ENCODE measurements around the gene LACRT. TPM values are rescaled to one million over a fixed set of nuclear protein-coding genes. Genes with fewer than 3 reads are reported as not detected.

Gene LACRT
- total and polyA plus RNA-seq, 2 experiments from 2014 or later: not detected

DNA sequence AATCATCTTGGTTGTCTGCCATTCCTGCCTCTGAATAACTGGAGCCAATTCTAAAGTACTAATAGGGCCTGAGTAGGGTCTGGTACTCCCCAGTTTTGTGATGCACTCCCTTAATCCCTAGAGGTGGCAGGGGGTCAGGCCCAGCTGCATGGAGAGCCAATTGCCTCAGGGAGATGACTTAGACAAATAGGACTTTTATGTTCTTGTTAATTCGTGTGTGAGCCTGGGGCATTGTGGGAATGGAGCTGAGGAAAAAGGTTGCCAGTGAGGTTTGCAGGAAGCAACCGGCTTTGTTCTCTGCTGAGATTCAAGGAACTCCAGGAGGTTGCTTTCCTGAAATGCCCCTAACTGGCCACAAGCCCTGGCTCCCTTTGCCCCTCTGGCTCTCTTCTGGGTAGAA lies 20.2 kb upstream of the LACRT start:
- no peak overlapping the region for H2AFZ ChIP-seq
- no peaks in the 10 kb centered on the region for H3K79me2 ChIP-seq
- H3K27ac ChIP-seq: no peak overlapping the region
- peaks cover 3% of the 10 kb centered on the region for H3K4me1 ChIP-seq (ENCODE audit: insufficient read depth)
- no peaks in the 10 kb centered on the region for H3K9me2 ChIP-seq (replicated peaks; ENCODE audit: insufficient read depth)
- no peaks in the 10 kb centered on the region for H3K36me3 ChIP-seq (replicated peaks; ENCODE audit: insufficient read depth, low read depth)
- DNase-seq (ENCODE audit: low spot score): no peak
- no peaks in the 10 kb centered on the region for H3K9me3 ChIP-seq (ENCODE audit: low read depth)
- H4K20me1 ChIP-seq (ENCODE audit: insufficient read depth, poor library complexity, severe bottlenecking): no peaks in the 10 kb centered on the region
- TF ChIP-seq EZH2phosphoT487 (IDR thresholded peaks at IDR 0.05; ENCODE audit: low read depth, severe bottlenecking, unreplicated experiment): no peak
- no peak for TF ChIP-seq CTCF (IDR thresholded peaks at IDR 0.05; ENCODE audit: poor library complexity)
- TF ChIP-seq EZH2 (IDR thresholded peaks at IDR 0.05; ENCODE audit: borderline replicate concordance): no peak
- H3K4me3 ChIP-seq: no peak overlapping the region
- peaks cover 27% of the 10 kb centered on the region for H3K27me3 ChIP-seq
- 20% methylated on average over 2 of the region's 2 CpGs for WGBS (ENCODE audit: low lambda C conversion rate, missing lambda C conversion rate)
- no peak overlapping the region for H3K4me2 ChIP-seq

- H4K20me1 ChIP-seq (ENCODE audit: insufficient read depth, poor library complexity, severe bottlenecking): no peaks in the 10 kb centered on the region
- no peak overlapping the region for H3K4me2 ChIP-seq
- DNase-seq (ENCODE audit: low spot score): no peak
- H3K4me3 ChIP-seq: no peak overlapping the region
- H3K9me3 ChIP-seq (ENCODE audit: low read depth): no peaks in the 10 kb centered on the region
- TF ChIP-seq EZH2phosphoT487 (IDR thresholded peaks at IDR 0.05; ENCODE audit: low read depth, severe bottlenecking, unreplicated experiment): no peak
- no peak for TF ChIP-seq EZH2 (IDR thresholded peaks at IDR 0.05; ENCODE audit: borderline replicate concordance)
- no peak for TF ChIP-seq CTCF (IDR thresholded peaks at IDR 0.05; ENCODE audit: poor library complexity)
- H3K36me3 ChIP-seq (replicated peaks; ENCODE audit: insufficient read depth, low read depth): no peaks in the 10 kb centered on the region
- no peaks in the 10 kb centered on the region for H3K79me2 ChIP-seq
- H2AFZ ChIP-seq: no peak overlapping the region
- no peak overlapping the region for H3K27ac ChIP-seq
- no peaks in the 10 kb centered on the region for H3K4me1 ChIP-seq (ENCODE audit: insufficient read depth)
- WGBS (ENCODE audit: low lambda C conversion rate, missing lambda C conversion rate): 88% methylated on average over 9 of the region's 9 CpGs
- H3K27me3 ChIP-seq: peaks cover 32% of the 10 kb centered on the region
- no peaks in the 10 kb centered on the region for H3K9me2 ChIP-seq (replicated peaks; ENCODE audit: insufficient read depth)
Measured at GRCh38 chr12:54653025-54653424, 18.3 kb upstream of the LACRT start.

DNA sequence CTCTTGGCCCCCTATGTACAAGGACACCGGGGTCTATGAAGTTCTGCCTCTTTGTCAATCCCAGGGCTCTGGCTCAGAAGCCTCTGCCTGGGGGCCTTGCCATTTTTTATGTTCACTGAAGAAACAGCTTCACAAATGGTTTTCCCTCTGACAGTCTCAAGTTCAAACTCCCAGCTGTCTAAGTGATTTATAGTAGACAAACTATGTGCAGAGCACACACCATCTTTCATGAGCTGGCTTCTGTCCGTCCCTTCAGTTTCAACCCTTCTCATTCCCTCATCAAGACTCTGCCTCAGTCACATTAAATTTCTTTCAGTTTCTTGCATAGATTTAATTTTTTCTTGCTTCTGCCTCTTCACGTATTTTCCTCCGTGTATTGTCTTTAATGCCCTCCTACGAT lies 16.2 kb upstream of the LACRT start:
- Histone ChIP-seq H3K4me3 (no peak overlapping the region), H3K27me3 (peaks cover 51% of the 10 kb centered on the region), H3K4me2 (no peak overlapping the region), H3K27ac (no peak overlapping the region), H3K9me3 (ENCODE audit: low read depth) (no peaks in the 10 kb centered on the region), H4K20me1 (ENCODE audit: insufficient read depth, poor library complexity, severe bottlenecking) (no peaks in the 10 kb centered on the region), H3K79me2 (no peaks in the 10 kb centered on the region), H2AFZ (no peak overlapping the region), H3K4me1 (ENCODE audit: insufficient read depth) (no peaks in the 10 kb centered on the region), H3K36me3 (replicated peaks; ENCODE audit: insufficient read depth, low read depth) (no peaks in the 10 kb centered on the region), H3K9me2 (replicated peaks; ENCODE audit: insufficient read depth) (no peaks in the 10 kb centered on the region)
- DNase-seq (ENCODE audit: low spot score): no peak
- WGBS (ENCODE audit: low lambda C conversion rate, missing lambda C conversion rate): 77% methylated on average over 5 of the region's 5 CpGs
- TF ChIP-seq EZH2phosphoT487 (IDR thresholded peaks at IDR 0.05; ENCODE audit: low read depth, severe bottlenecking, unreplicated experiment) (no peak), EZH2 (IDR thresholded peaks at IDR 0.05; ENCODE audit: borderline replicate concordance) (no peak), CTCF (IDR thresholded peaks at IDR 0.05; ENCODE audit: poor library complexity) (no peak)

GRCh38 chr12:54650409-54650808 lies 15.7 kb upstream of the LACRT start:
- Histone ChIP-seq H3K9me2 (replicated peaks; ENCODE audit: insufficient read depth) (no peaks in the 10 kb centered on the region), H3K4me2 (no peak overlapping the region), H3K36me3 (replicated peaks; ENCODE audit: insufficient read depth, low read depth) (no peaks in the 10 kb centered on the region), H3K4me3 (no peak overlapping the region), H3K79me2 (no peaks in the 10 kb centered on the region), H4K20me1 (ENCODE audit: insufficient read depth, poor library complexity, severe bottlenecking) (no peaks in the 10 kb centered on the region), H3K4me1 (ENCODE audit: insufficient read depth) (no peaks in the 10 kb centered on the region), H3K9me3 (ENCODE audit: low read depth) (no peaks in the 10 kb centered on the region), H3K27me3 (peaks cover 55% of the 10 kb centered on the region), H3K27ac (no peak overlapping the region), H2AFZ (no peak overlapping the region)
- TF ChIP-seq CTCF (IDR thresholded peaks at IDR 0.05; ENCODE audit: poor library complexity) (no peak), EZH2 (IDR thresholded peaks at IDR 0.05; ENCODE audit: borderline replicate concordance) (no peak), EZH2phosphoT487 (IDR thresholded peaks at IDR 0.05; ENCODE audit: low read depth, severe bottlenecking, unreplicated experiment) (no peak)
- 39% methylated on average over 4 of the region's 4 CpGs for whole genome bisulfite sequencing (ENCODE audit: low lambda C conversion rate, missing lambda C conversion rate)
- no peak for DNase-seq (ENCODE audit: low spot score)
